Stimulated activated CD4-positive, alpha-beta T cell treated with anti-CD3 and anti-CD28 coated beads, Interleukin-15, amount 100 ng/mL, for 24 hours (primary cell): ENCODE data around the gene P2RX4.
"Not testable (repeated sequence)": the region's sequence is repeated elsewhere in the genome, so short reads cannot be mapped to it uniquely, and the experiment has no call there.

ENCODE experiments used
- DNase-seq: peaks from one replicate; pipeline ENCODE4 v3.0.0-alpha.2; 2020

The P2RX4 gene

DNA sequence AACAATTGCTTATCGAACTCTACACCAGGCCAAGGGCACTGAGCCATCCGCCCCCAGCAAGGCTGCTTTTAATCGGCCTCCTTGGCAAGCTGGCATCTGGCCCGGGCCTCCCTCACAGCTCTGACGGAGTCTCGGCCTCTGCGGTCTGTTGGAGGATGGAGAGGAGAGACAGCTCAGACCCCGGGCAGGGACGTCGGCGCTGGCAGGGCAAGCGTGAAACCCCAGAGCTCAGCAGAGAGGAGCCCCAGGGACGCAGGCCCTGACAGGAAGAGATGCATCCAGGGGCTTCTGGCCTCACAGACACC, 69.1 kb downstream of the P2RX4 start:
- DNase-seq = no peak

- no peak for DNase-seq
Measured at GRCh38 chr12:121279507-121279915, 69.6 kb downstream of the P2RX4 start.

- DNase-seq = not testable (repeated sequence)
Measured at GRCh38 chr12:121280531-121280930, 70.6 kb downstream of the P2RX4 start.

- DNase-seq = not testable (repeated sequence)
Measured at GRCh38 chr12:121281116-121281515, 71.2 kb downstream of the P2RX4 start.

GRCh38 chr12:121282072-121282742, 72.3 kb downstream of the P2RX4 start:
- no peak for DNase-seq

GRCh38 chr12:121282910-121283309, 73.0 kb downstream of the P2RX4 start:
- DNase-seq = not testable (repeated sequence)

DNA sequence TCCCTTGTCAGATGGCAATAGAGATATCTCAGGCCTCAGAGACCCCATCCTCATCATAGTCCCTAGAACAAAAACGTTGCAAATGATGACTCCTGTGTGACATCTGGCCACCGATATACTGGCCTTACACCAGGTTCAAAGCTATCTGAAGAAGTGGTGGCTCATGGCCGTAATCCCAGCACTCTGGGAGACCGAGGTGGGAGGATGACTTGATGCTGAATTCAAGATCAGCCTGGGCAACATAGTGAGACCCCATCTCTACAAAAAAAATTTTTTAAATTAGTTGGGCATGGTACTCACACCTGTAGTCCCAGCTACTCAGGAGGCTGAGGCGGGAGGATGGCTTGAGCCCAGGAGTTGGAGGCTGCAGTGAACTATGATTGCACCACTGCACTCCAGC, 73.5 kb downstream of the P2RX4 start:
- DNase-seq = no peak
